Effector CD4-positive, alpha-beta T cell (primary cell): ENCODE data around the gene GNL3L.
A peak's percentile ranks its signal among the peaks of the same experiment; 100 is the strongest.
"Not testable (repeated sequence)": the region's sequence is repeated elsewhere in the genome, so short reads cannot be mapped to it uniquely, and the experiment has no call there.

Experiments
- DNase-seq: peaks from one replicate; pipeline ENCODE4 v3.0.0-alpha.2; 2020
- total RNA-seq: gene quantifications from one replicate; lab custom pipeline; 2026; lab: John Stamatoyannopoulos, UW

The GNL3L gene
- total RNA-seq: 75.6 reads per million, percentile 77 among the genes with 10 or more reads in this experiment

DNA sequence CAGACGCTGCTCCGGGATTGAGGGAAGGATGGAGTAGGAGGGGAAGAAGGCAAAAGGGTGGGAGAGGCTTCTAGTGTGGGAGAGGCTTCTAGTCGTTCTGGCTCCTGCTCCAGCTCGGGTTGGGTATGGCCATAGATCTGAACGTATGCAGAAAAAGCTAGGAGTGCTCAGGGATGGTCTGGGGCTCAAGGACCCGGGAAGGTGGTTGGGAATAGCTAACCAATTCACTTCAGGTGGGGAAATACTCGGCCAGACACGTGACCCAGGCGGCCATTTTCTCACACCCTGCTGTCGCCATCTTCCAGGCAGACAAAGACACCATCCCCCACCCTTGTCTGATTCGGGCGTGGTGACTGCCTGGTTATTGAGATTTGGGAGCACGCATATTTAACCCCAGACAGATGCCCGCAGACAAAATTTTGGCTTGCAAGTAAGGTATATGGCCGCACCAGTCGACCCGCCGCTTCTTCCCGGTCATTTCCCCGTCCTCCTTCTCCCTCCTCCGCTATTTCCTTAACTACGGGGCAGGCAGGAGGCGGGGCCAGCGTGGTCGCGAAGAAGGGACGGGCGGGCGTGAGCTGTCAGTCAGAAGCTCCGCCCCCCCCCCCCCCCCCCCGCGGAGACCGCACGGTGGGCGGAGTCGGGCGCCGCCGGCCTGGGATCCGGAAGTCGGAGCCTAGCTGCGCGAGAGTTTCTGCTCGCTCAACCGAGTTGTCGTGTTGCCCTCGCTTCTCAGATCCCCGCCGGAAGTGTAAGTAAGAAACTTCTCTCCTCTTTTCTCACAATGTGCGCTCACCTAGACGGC lies at the start of gene GNL3L:
TSS of gene GNL3L (plus strand) at position 668 of the 805 bp plus-strand sequence. CDS start 2,348 bp downstream, outside the sequence.
- peak; percentile 65 for DNase-seq

- no peak for DNase-seq
Measured at GRCh38 chrX:54482839-54483593, 47.0 kb upstream of the GNL3L start.

- no peak for DNase-seq
Measured at GRCh38 chrX:54483946-54484345, 46.1 kb upstream of the GNL3L start.

DNA sequence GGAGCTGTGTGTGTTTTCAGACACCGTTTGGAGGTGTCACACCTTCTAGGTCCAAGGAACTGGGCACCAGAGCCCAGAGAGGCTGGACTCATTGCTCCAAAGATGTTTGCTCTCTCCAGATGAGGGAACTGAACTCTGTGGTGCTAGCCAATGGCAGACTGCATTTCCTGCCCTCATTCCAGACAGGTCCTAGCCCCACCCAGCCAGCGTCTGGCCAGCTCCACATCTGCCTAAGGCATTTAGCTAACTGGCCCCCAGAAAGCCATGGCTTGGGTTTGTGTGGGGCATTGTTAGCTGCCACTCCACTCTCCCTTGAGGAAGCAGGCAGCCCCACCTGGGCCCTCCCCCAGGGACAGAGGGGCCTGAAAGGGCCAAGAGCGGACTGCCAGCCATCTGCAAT lies 45.4 kb upstream of the GNL3L start:
- no peak for DNase-seq

DNA sequence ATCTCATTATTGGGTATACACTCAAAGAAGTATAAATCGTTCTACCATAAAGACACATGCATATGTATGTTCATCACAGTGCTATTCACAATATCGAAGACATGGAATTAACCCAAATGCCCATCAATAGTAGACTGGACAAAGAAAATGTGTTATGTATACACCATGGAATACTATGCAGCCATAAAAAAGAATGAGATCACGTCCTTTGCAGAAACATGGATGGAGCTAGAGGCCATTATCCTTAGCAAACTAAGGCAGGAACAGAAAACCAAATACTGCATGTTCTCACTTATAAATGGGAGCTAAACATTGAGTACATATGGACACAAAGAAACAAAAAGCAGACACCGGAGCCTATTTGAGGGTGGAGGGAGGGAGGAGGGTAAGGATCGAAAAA lies 40.2 kb upstream of the GNL3L start:
- DNase-seq: not testable (repeated sequence)

- no peak for DNase-seq
Measured at GRCh38 chrX:54492340-54492739, 37.7 kb upstream of the GNL3L start.

DNA sequence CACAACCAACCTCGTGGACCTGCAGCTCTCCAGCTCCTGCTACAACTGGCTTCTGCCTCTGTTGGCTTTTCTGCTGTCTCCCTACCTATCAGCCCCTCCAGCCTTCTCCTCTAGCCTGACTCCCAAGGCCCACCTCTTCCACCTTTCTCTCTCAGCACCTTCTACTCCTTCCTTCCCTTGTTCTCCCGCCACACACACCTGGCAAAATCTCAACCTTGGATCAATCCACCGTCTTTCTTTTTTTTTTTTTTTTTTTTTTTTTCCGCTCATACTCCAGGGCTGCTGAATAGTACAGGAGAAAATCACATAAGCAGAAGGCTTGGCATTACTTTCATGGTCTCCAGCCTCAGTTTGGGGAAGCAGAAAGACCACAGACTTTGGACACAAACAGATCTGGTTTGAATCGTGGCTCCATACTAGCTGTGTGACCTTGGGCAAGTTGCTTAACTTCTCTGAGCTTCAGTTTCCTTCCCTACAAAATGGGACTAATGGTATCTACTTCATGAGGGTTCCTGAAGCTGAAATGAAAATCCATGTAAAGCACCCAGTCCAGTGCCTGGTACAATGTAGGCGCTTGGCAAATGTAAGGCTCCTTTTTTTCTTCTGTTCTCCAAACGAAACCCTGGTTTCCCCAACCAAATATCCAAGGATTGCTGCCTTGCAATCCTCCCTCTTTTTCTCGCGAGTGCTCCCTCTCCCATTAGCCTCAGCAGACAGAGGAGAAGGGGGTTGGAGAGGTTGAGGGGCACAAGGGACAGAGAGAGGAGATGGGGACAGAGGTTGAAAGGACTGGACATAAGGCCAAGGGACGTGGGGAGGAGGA lies 35.6 kb upstream of the GNL3L start:
- DNase-seq: no peak

DNA sequence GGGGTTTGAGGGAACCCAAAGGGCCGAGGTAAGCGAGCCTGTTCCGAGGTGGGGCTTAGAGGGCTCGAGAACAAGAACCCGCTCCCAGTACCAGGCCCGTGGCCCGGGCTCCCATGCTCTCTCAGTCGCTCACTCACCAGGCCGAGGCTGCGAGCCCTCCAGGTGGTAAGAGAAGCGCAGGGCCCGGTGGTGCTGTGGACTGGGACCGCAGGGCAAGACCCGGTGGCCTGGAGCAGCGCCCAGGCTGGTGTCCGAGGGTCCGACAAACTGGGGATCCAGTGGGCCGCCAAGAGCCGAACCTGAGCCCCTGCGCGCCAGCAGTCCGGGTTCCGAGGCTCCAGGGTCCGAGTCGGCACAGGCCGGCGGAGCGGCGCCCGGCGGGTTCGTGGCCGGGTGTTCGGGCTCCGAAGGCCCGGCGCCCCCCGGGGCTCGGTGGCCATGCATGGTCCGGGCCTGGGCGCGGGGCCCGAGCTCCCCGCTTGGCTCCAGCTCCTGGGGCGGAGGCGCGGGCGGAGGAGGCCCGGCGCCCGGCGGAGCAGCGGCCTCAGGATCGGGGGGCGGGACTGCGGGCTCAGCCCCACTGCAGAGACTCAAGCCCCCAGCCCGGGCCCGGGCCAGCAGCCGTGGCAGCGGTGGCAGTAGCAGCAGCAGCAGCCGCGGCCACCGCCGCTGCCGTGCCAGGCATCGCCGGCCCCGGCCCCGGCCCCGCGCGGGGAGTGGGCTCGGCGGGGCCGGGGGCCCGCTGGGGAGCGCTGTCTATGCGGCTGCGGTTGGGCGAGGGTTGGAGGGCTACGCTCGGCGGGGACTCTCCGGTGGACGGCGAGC lies 34.8 kb upstream of the GNL3L start:
- DNase-seq: no peak

GRCh38 chrX:54495814-54496516 lies 34.1 kb upstream of the GNL3L start, which contains the start of gene FGD1:
Gene FGD1, minus strand, starts transcription at chrX:54496234. Its CDS starts 802 bp downstream, at chrX:54495432.
- DNase-seq: no peak

DNA sequence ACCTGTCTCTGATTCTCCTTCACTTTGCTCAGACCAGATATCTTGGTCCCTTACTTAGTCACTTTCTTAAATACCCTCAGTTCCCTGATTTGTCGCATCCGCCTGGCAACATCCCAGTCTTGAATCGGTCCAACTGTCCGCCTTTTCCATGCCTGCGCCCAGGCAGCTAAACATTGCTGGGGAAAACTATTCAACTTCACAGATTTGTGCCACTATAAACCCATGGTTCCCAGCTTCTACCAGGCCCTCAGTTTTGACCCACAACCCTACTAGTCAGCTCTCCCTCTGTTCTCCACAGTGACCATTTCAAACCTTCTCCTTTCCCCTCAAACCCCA lies 33.5 kb upstream of the GNL3L start:
- no peak for DNase-seq

DNA sequence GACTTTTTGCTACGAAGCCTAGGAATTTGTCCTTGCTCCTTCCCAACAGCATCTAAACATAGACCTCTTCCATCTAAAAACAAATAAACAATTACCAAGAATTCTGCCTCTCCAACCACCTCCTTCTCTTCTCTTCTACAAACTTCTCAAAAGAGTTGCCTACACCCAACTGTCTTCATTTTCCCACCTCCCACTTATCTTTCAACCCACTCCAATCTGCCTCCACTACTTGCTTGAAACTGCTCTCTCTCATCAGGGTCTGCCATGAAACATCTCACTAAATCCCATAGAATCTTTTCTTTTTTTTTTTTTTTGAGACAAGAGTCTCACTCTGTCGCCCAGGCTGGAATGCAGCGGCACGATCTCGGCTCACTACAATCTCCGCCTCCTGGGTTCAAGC lies 33.1 kb upstream of the GNL3L start:
- DNase-seq: no peak

- no peak for DNase-seq
Measured at GRCh38 chrX:54509400-54509799, 20.6 kb upstream of the GNL3L start.

- DNase-seq: no peak
Measured at GRCh38 chrX:54529151-54529550, 868 bp upstream of the GNL3L start.

- DNase-seq: no peak
Measured at GRCh38 chrX:54530357-54530900, 410 bp downstream of the GNL3L start.

- DNase-seq: no peak
Measured at GRCh38 chrX:54534271-54534670, 4.3 kb downstream of the GNL3L start.

- no peak for DNase-seq
Measured at GRCh38 chrX:54540289-54540688, 10.3 kb downstream of the GNL3L start.

GRCh38 chrX:54542239-54542638 lies 12.2 kb downstream of the GNL3L start:
- not testable (repeated sequence) for DNase-seq

DNA sequence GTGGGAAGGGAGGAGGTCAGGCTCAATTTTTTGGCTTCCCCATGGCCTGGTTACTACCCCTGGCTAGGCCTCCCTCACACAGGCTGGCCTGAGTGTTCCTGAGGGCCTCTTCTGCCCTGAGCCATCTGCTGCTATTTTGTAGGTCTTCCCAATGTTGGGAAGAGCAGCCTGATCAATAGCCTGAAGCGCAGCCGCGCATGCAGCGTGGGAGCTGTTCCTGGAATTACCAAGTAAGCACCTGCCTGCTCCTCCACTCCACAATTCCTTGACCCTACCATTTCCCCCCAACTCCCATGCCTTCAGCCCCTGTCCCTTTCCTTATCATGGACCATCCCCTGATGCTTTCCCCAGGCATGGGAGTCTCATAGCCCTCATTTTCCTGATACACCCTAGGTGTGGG lies 20.8 kb downstream of the GNL3L start:
- no peak for DNase-seq

DNA sequence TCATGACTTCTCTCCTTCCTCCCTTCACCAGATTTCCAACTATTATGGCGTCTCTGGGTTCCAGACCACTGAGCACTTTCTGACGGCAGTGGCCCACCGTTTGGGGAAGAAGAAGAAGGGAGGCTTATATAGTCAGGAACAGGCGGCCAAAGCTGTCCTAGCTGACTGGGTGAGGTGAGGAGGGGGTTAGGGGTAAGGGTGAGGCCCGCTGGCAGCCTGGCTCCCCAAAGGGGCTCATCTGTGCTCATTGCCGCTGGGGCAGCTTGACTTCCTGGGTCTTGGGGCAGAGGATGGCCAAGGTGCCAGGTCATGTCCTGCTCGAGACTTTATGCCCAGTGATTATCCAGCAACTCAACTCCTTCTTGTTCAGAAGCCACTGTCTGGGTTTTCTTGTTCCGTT lies 21.8 kb downstream of the GNL3L start:
- no peak for DNase-seq

DNA sequence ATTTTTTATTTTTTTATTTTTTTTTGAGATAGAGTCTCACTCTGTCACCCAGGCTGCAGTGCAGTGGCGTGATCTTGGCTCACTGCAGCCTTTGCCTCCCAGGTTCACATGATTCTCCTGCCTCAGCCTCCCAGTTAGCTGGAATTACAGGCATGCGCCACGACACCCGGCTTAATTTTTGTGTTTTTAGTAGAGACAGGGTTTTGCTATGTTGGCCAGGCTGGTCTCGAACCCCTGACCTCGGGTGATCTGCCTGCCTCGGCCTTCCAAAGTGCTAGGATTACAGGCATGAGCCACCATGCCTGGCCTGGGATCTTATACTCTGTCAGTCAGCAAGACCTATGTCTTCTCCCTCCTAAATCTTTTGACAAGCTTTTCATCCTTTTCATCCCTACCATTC lies 25.0 kb downstream of the GNL3L start:
- not testable (repeated sequence) for DNase-seq

DNA sequence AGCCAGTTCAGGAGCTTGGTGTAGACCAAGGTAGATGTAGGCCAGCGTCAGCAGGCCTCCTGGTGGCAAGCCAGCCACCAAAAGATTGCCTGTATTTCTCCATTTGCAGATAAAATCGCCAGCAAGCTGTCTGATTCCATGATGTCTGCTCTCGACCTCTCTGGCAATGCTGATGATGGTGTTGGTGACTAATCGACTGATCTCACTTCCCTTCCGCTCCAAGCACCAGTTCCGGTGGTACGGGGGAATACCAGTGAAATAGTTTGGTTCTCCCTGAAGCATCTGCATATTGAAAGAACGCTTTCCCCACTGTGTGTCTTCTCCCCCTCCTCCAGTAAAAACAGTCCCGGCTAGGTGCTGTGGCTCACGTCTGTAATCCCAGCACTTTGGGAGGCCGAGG lies 30.4 kb downstream of the GNL3L start:
- DNase-seq: no peak
